ENCODE measurements around the gene DACH2.

DACH2 gene

GRCh38 chrX:86215260-86215659 is 67.0 kb downstream of the DACH2 start:
- Histone ChIP-seq H3K27me3 (ENCODE audit: insufficient read depth, low read length) (no peaks in the 10 kb centered on the region), H3K79me2 (ENCODE audit: control insufficient read depth, insufficient read depth, low read length, poor library complexity) (no peaks in the 10 kb centered on the region), H2BK120ac (ENCODE audit: insufficient read depth, low read length, poor library complexity) (no peak overlapping the region), H3K9ac (ENCODE audit: low read length) (no peak overlapping the region), H3K18ac (ENCODE audit: low read length) (no peak overlapping the region), H3K9me3 (ENCODE audit: insufficient read depth, low read depth, low read length) (no peaks in the 10 kb centered on the region), H3K4me2 (ENCODE audit: low read length) (no peak overlapping the region), H4K12ac (ENCODE audit: low read depth, low read length) (no peak overlapping the region), H2AFZ (ENCODE audit: insufficient read depth, low read length, poor library complexity) (no peak overlapping the region), H3K27ac (ENCODE audit: low read depth, low read length) (no peak overlapping the region), H2AK5ac (ENCODE audit: low read length) (no peak overlapping the region), H2BK5ac (ENCODE audit: low read depth, low read length, poor library complexity) (no peak overlapping the region), H3K14ac (ENCODE audit: low read length) (no peak overlapping the region), H4K91ac (ENCODE audit: low read depth, low read length) (no peak overlapping the region), H3K4me1 (ENCODE audit: control insufficient read depth in 1 of 2, insufficient read depth in 2 of 2, low read length in 2 of 2) (no peaks in the 10 kb centered on the region), H3K4me3 (ENCODE audit: low read depth, low read length) (no peak overlapping the region), H3K23ac (ENCODE audit: low read length) (no peak overlapping the region), H3K79me1 (ENCODE audit: low read length) (no peaks in the 10 kb centered on the region), H3K36me3 (ENCODE audit: control insufficient read depth in 1 of 2, insufficient read depth in 2 of 2, low read length in 2 of 2) (no peaks in the 10 kb centered on the region), H3K4ac (ENCODE audit: low read depth, low read length) (no peak overlapping the region), H2BK12ac (ENCODE audit: low read length) (no peak overlapping the region), H4K8ac (ENCODE audit: low read depth, low read length) (no peak overlapping the region)
- DNase-seq, result no peak
- no CpG with 5 or more reads among the region's 3 CpGs for WGBS (ENCODE audit: extremely low coverage, insufficient coverage, insufficient read length)

GRCh38 chrX:86237482-86237881 is 89.2 kb downstream of the DACH2 start:
- H3K18ac ChIP-seq (ENCODE audit: low read length), result no peak overlapping the region
- H3K9me3 ChIP-seq (ENCODE audit: insufficient read depth, low read depth, low read length), result peaks cover 6% of the 10 kb centered on the region
- H2BK5ac ChIP-seq (ENCODE audit: low read depth, low read length, poor library complexity), result no peak overlapping the region
- H4K12ac ChIP-seq (ENCODE audit: low read depth, low read length), result no peak overlapping the region
- H3K79me2 ChIP-seq (ENCODE audit: control insufficient read depth, insufficient read depth, low read length, poor library complexity), result no peaks in the 10 kb centered on the region
- no peak overlapping the region for H4K8ac ChIP-seq (ENCODE audit: low read depth, low read length)
- no peaks in the 10 kb centered on the region for H3K36me3 ChIP-seq (ENCODE audit: control insufficient read depth in 1 of 2, insufficient read depth in 2 of 2, low read length in 2 of 2)
- no peak overlapping the region for H2AFZ ChIP-seq (ENCODE audit: insufficient read depth, low read length, poor library complexity)
- no peak overlapping the region for H3K23ac ChIP-seq (ENCODE audit: low read length)
- DNase-seq, result no peak
- H3K4ac ChIP-seq (ENCODE audit: low read depth, low read length), result no peak overlapping the region
- H3K9ac ChIP-seq (ENCODE audit: low read length), result no peak overlapping the region
- no peak overlapping the region for H3K4me2 ChIP-seq (ENCODE audit: low read length)
- no peak overlapping the region for H2BK120ac ChIP-seq (ENCODE audit: insufficient read depth, low read length, poor library complexity)
- H3K27ac ChIP-seq (ENCODE audit: low read depth, low read length), result no peak overlapping the region
- no CpG with 5 or more reads among the region's 6 CpGs for WGBS (ENCODE audit: extremely low coverage, insufficient coverage, insufficient read length)
- no peaks in the 10 kb centered on the region for H3K27me3 ChIP-seq (ENCODE audit: insufficient read depth, low read length)
- no peaks in the 10 kb centered on the region for H3K79me1 ChIP-seq (ENCODE audit: low read length)
- no peak overlapping the region for H3K4me3 ChIP-seq (ENCODE audit: low read depth, low read length)
- no peak overlapping the region for H2BK12ac ChIP-seq (ENCODE audit: low read length)
- H3K4me1 ChIP-seq (ENCODE audit: control insufficient read depth in 1 of 2, insufficient read depth in 2 of 2, low read length in 2 of 2), result no peaks in the 10 kb centered on the region
- no peak overlapping the region for H4K91ac ChIP-seq (ENCODE audit: low read depth, low read length)
- no peak overlapping the region for H3K14ac ChIP-seq (ENCODE audit: low read length)
- H2AK5ac ChIP-seq (ENCODE audit: low read length), result no peak overlapping the region

GRCh38 chrX:86241547-86241946 is 93.3 kb downstream of the DACH2 start:
- DNase-seq, result no peak
- H3K23ac ChIP-seq (ENCODE audit: low read length), result no peak overlapping the region
- no CpG with 5 or more reads among the region's 1 CpG for WGBS (ENCODE audit: extremely low coverage, insufficient coverage, insufficient read length)
- no peak overlapping the region for H3K4ac ChIP-seq (ENCODE audit: low read depth, low read length)
- H4K8ac ChIP-seq (ENCODE audit: low read depth, low read length), result no peak overlapping the region
- H3K4me2 ChIP-seq (ENCODE audit: low read length), result no peak overlapping the region
- peaks cover 9% of the 10 kb centered on the region for H3K9me3 ChIP-seq (ENCODE audit: insufficient read depth, low read depth, low read length)
- H2AK5ac ChIP-seq (ENCODE audit: low read length), result no peak overlapping the region
- no peaks in the 10 kb centered on the region for H3K4me1 ChIP-seq (ENCODE audit: control insufficient read depth in 1 of 2, insufficient read depth in 2 of 2, low read length in 2 of 2)
- peaks cover 0 to 2% of the 10 kb centered on the region in 2 experiments for H3K36me3 ChIP-seq (ENCODE audit: control insufficient read depth in 1 of 2, insufficient read depth in 2 of 2, low read length in 2 of 2)
- no peak overlapping the region for H3K14ac ChIP-seq (ENCODE audit: low read length)
- H2BK12ac ChIP-seq (ENCODE audit: low read length), result no peak overlapping the region
- no peaks in the 10 kb centered on the region for H3K27me3 ChIP-seq (ENCODE audit: insufficient read depth, low read length)
- no peak overlapping the region for H3K9ac ChIP-seq (ENCODE audit: low read length)
- no peak overlapping the region for H3K27ac ChIP-seq (ENCODE audit: low read depth, low read length)
- H3K18ac ChIP-seq (ENCODE audit: low read length), result no peak overlapping the region
- H3K79me1 ChIP-seq (ENCODE audit: low read length), result no peaks in the 10 kb centered on the region
- H2BK120ac ChIP-seq (ENCODE audit: insufficient read depth, low read length, poor library complexity), result no peak overlapping the region
- H3K79me2 ChIP-seq (ENCODE audit: control insufficient read depth, insufficient read depth, low read length, poor library complexity), result no peaks in the 10 kb centered on the region
- no peak overlapping the region for H3K4me3 ChIP-seq (ENCODE audit: low read depth, low read length)
- H2AFZ ChIP-seq (ENCODE audit: insufficient read depth, low read length, poor library complexity), result no peak overlapping the region
- H2BK5ac ChIP-seq (ENCODE audit: low read depth, low read length, poor library complexity), result no peak overlapping the region
- no peak overlapping the region for H4K91ac ChIP-seq (ENCODE audit: low read depth, low read length)
- H4K12ac ChIP-seq (ENCODE audit: low read depth, low read length), result no peak overlapping the region

- no peaks in the 10 kb centered on the region for H3K4me1 ChIP-seq (ENCODE audit: control insufficient read depth in 1 of 2, insufficient read depth in 2 of 2, low read length in 2 of 2)
- H2BK120ac ChIP-seq (ENCODE audit: insufficient read depth, low read length, poor library complexity), result no peak overlapping the region
- no peak overlapping the region for H3K4me3 ChIP-seq (ENCODE audit: low read depth, low read length)
- no peak for DNase-seq
- no peaks in the 10 kb centered on the region for H3K36me3 ChIP-seq (ENCODE audit: control insufficient read depth in 1 of 2, insufficient read depth in 2 of 2, low read length in 2 of 2)
- H2AFZ ChIP-seq (ENCODE audit: insufficient read depth, low read length, poor library complexity), result no peak overlapping the region
- H3K27ac ChIP-seq (ENCODE audit: low read depth, low read length), result no peak overlapping the region
- H3K27me3 ChIP-seq (ENCODE audit: insufficient read depth, low read length), result no peaks in the 10 kb centered on the region
- no peak overlapping the region for H2AK5ac ChIP-seq (ENCODE audit: low read length)
- H3K79me2 ChIP-seq (ENCODE audit: control insufficient read depth, insufficient read depth, low read length, poor library complexity), result no peaks in the 10 kb centered on the region
- H4K8ac ChIP-seq (ENCODE audit: low read depth, low read length), result no peak overlapping the region
- no peak overlapping the region for H2BK12ac ChIP-seq (ENCODE audit: low read length)
- no peaks in the 10 kb centered on the region for H3K9me3 ChIP-seq (ENCODE audit: insufficient read depth, low read depth, low read length)
- H3K9ac ChIP-seq (ENCODE audit: low read length), result no peak overlapping the region
- no peak overlapping the region for H4K91ac ChIP-seq (ENCODE audit: low read depth, low read length)
- H3K23ac ChIP-seq (ENCODE audit: low read length), result no peak overlapping the region
- no peak overlapping the region for H3K4me2 ChIP-seq (ENCODE audit: low read length)
- no peak overlapping the region for H4K12ac ChIP-seq (ENCODE audit: low read depth, low read length)
- no peak overlapping the region for H3K14ac ChIP-seq (ENCODE audit: low read length)
- no peaks in the 10 kb centered on the region for H3K79me1 ChIP-seq (ENCODE audit: low read length)
- H2BK5ac ChIP-seq (ENCODE audit: low read depth, low read length, poor library complexity), result no peak overlapping the region
- no peak overlapping the region for H3K4ac ChIP-seq (ENCODE audit: low read depth, low read length)
- H3K18ac ChIP-seq (ENCODE audit: low read length), result no peak overlapping the region
Observed at GRCh38 chrX:86263526-86263925, 115.3 kb downstream of the DACH2 start.

All from trophoblast cell (in vitro differentiated cells and primary cell).